Measurements from ENCODE around the gene GCNT2.

GCNT2 gene

GRCh38 chr6:10521104-10521808 lies at the start of gene GCNT2:
GCNT2 (plus strand) TSS chr6:10521351; CDS start chr6:10528912, 7,561 bp downstream.
- TF ChIP-seq CTCF (IDR thresholded peaks at IDR 0.05; ENCODE audit: low read depth, low read length) (no peak), POLR2A (IDR thresholded peaks at IDR 0.05; ENCODE audit: extremely low read depth, insufficient read length) (no peak), MAX (IDR thresholded peaks at IDR 0.05; ENCODE audit: low read depth, low read length) (no peak)
- H3K4me3 ChIP-seq (ENCODE audit: low read depth, low read length) = peak within 1 kb of the TSS; percentile 45
- DNase-seq (ENCODE audit: low read depth) = peak; percentile 67

- TF ChIP-seq MYC (IDR thresholded peaks at IDR 0.05; ENCODE audit: low read depth, low read length) (no peak), CTCF (IDR thresholded peaks at IDR 0.05; ENCODE audit: low read depth, low read length) (no peak), MAX (IDR thresholded peaks at IDR 0.05; ENCODE audit: low read depth, low read length) (no peak), POLR2A (IDR thresholded peaks at IDR 0.05; ENCODE audit: extremely low read depth, insufficient read length) (no peak)
Observed at GRCh38 chr6:10472634-10473033, 48.5 kb upstream of the GCNT2 start.

GRCh38 chr6:10478187-10479040 lies 42.7 kb upstream of the GCNT2 start:
- peak; percentile 49 for TF ChIP-seq CTCF (IDR thresholded peaks at IDR 0.05; ENCODE audit: low read depth, low read length)
- TF ChIP-seq POLR2A (IDR thresholded peaks at IDR 0.05; ENCODE audit: extremely low read depth, insufficient read length) = no peak
- TF ChIP-seq MAX (IDR thresholded peaks at IDR 0.05; ENCODE audit: low read depth, low read length) = no peak
- no peak for TF ChIP-seq MYC (IDR thresholded peaks at IDR 0.05; ENCODE audit: low read depth, low read length)
- H3K4me3 ChIP-seq (ENCODE audit: low read depth, low read length) = no peak overlapping the region
- peak; percentile 73 for DNase-seq (ENCODE audit: low read depth)

More at GRCh38 chr6:10472634-10473033, 48.5 kb upstream of the GCNT2 start:
- DNase-seq (ENCODE audit: low read depth) = no peak
- H3K4me3 ChIP-seq (ENCODE audit: low read depth, low read length) = no peak overlapping the region

- no peak overlapping the region for H3K4me3 ChIP-seq (ENCODE audit: low read depth, low read length)
- no peak for DNase-seq (ENCODE audit: low read depth)
- TF ChIP-seq CTCF (IDR thresholded peaks at IDR 0.05; ENCODE audit: low read depth, low read length) (no peak), POLR2A (IDR thresholded peaks at IDR 0.05; ENCODE audit: extremely low read depth, insufficient read length) (no peak), MAX (IDR thresholded peaks at IDR 0.05; ENCODE audit: low read depth, low read length) (no peak), MYC (IDR thresholded peaks at IDR 0.05; ENCODE audit: low read depth, low read length) (no peak)
Observed at GRCh38 chr6:10479939-10480700, 41.0 kb upstream of the GCNT2 start.

- DNase-seq (ENCODE audit: low read depth) = no peak
Observed at GRCh38 chr6:10481101-10481500, 40.0 kb upstream of the GCNT2 start.

More at GRCh38 chr6:10481101-10481500, 40.0 kb upstream of the GCNT2 start:
- H3K4me3 ChIP-seq (ENCODE audit: low read depth, low read length) = no peak overlapping the region
- no peak for TF ChIP-seq CTCF (IDR thresholded peaks at IDR 0.05; ENCODE audit: low read depth, low read length)
- no peak for TF ChIP-seq MYC (IDR thresholded peaks at IDR 0.05; ENCODE audit: low read depth, low read length)
- no peak for TF ChIP-seq POLR2A (IDR thresholded peaks at IDR 0.05; ENCODE audit: extremely low read depth, insufficient read length)
- TF ChIP-seq MAX (IDR thresholded peaks at IDR 0.05; ENCODE audit: low read depth, low read length) = no peak
